Measurements from ENCODE around the gene LRMDA. TPM values are rescaled to one million over a fixed set of nuclear protein-coding genes. Genes with fewer than 3 reads are reported as not detected.
A peak's percentile ranks its signal among the peaks of the same experiment; 100 is the strongest.

LRMDA gene
- total RNA-seq, 6 experiments from 2014 or later = 0.32 TPM; not detected in 5

- no peaks in the 10 kb centered on the region for H3K9me3 Mint-ChIP-seq
- H3K4me3 Mint-ChIP-seq = no peak overlapping the region; the same call in 1 of the 2 replicates
- peaks cover 17% of the 10 kb centered on the region for H3K27me3 Mint-ChIP-seq (ENCODE audit: insufficient read depth)
- no peak overlapping the region for H3K27ac Mint-ChIP-seq
- peaks cover 18% of the 10 kb centered on the region for H3K4me1 Mint-ChIP-seq (ENCODE audit: low read depth)
- no peak for TF ChIP-seq CTCF (IDR thresholded peaks at IDR 0.05)
- no peaks in the 10 kb centered on the region for H3K36me3 Mint-ChIP-seq (ENCODE audit: low read depth)
- no peak for DNase-seq
These were observed 24.2 kb upstream of the LRMDA start for GRCh38 chr10:75407224-75407712.

GRCh38 chr10:75407713-75408508 is 23.5 kb upstream of the LRMDA start:
- Mint-ChIP-seq H3K9me3 (no peaks in the 10 kb centered on the region), H3K27me3 (ENCODE audit: insufficient read depth) (peaks cover 15% of the 10 kb centered on the region), H3K36me3 (ENCODE audit: low read depth) (no peaks in the 10 kb centered on the region), H3K4me3 (peak overlapping the region; percentile 82), H3K27ac (no peak overlapping the region), H3K4me1 (ENCODE audit: low read depth) (peaks cover 13% of the 10 kb centered on the region)
- no peak for DNase-seq
- no peak for TF ChIP-seq CTCF (IDR thresholded peaks at IDR 0.05)

DNA sequence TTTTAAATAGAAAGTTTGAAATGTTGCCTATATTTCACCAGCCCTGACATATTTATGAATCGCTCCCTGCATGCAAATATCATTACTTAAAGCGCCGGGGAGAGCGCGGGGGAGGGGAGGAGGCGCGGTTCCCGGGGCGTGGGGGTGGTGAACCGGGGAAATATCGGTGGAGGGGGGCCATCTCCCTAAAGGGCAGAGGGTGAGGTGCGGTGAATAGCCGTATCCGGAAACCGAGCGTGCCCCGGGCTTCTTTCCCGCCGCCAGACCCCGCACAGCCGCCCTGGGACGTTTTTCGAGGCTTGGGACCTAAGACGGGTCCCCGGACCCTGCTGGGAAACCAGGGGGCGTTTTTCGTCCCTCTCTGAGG is 22.9 kb upstream of the LRMDA start:
- no peak for DNase-seq
- Mint-ChIP-seq H3K36me3 (ENCODE audit: low read depth) (no peaks in the 10 kb centered on the region), H3K27ac (no peak overlapping the region), H3K4me1 (ENCODE audit: low read depth) (peaks cover 7% of the 10 kb centered on the region), H3K4me3 (peak overlapping the region; percentile 82), H3K9me3 (no peaks in the 10 kb centered on the region), H3K27me3 (ENCODE audit: insufficient read depth) (peaks cover 15% of the 10 kb centered on the region)
- TF ChIP-seq CTCF (IDR thresholded peaks at IDR 0.05) = no peak

- Mint-ChIP-seq H3K4me3 (peak overlapping the region; percentile 82), H3K27me3 (ENCODE audit: insufficient read depth) (peaks cover 15% of the 10 kb centered on the region), H3K36me3 (ENCODE audit: low read depth) (no peaks in the 10 kb centered on the region), H3K4me1 (ENCODE audit: low read depth) (peaks cover under 1% of the 10 kb centered on the region; the same call in 1 of the 2 replicates), H3K9me3 (no peaks in the 10 kb centered on the region), H3K27ac (no peak overlapping the region)
- peak; percentile 13 for DNase-seq
- TF ChIP-seq CTCF (IDR thresholded peaks at IDR 0.05) = no peak
These were observed 22.2 kb upstream of the LRMDA start for GRCh38 chr10:75408911-75409885.

DNA sequence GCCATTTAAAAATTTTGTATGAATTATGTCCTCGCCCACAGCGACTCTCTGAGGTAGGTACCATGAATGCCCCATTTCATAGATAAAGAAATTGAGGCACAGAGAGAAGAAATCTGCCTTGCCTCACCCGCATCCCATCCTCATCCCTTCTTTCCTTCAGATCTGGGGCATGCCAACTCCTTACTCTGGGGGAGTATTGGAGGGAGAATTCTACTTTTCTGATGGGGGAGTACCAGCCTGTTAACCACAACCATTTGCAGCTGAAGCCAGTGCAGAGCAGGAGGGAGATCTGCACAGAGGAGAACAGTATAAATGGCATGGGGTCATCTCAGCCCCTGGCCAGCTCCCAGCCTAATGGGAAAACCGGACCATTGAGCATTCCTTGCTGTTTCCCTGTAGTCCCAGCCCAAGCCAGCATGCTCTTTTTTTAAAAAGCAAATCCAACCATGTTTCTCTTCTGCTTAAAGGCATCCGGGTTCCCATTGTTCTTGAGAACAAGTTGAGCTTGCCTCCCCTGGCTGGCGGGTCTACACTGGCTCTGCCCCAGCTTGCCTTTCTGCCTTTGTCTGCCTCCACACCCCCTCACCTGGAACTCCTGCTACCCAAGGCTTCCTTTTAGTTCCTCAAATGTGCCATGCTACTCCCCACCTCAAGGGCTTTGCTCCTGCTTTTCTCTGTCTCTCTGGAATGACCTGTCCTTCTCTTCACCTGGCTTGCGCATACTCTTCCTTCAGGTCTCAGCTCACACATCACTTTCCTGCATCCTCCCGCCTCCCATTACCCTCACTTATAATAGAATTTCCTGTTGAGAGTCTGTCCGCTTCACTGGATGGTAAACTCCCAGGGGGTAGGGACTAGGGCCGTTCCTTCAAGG is 21.1 kb upstream of the LRMDA start:
- TF ChIP-seq CTCF (IDR thresholded peaks at IDR 0.05) = no peak
- Mint-ChIP-seq H3K9me3 (no peaks in the 10 kb centered on the region), H3K4me3 (peak overlapping the region; percentile 73), H3K27ac (no peak overlapping the region), H3K4me1 (ENCODE audit: low read depth) (no peaks in the 10 kb centered on the region), H3K27me3 (ENCODE audit: insufficient read depth) (peaks cover 16% of the 10 kb centered on the region), H3K36me3 (ENCODE audit: low read depth) (no peaks in the 10 kb centered on the region)
- no peak for DNase-seq
